MG63 (cell line): ENCODE results near the gene PPFIA2. TPM values are rescaled to one million over a fixed set of nuclear protein-coding genes. Genes with fewer than 3 reads are reported as not detected.
A peak's percentile ranks its signal among the peaks of the same experiment; 100 is the strongest.

Source experiments
- DNase-seq: peaks from one replicate; pipeline ENCODE4 v3.0.0-alpha.2; 2020
- H3K27me3 ChIP-seq: fragments of 250-450 bp; sonication (Bioruptor Pico); 2 replicates; pipeline ENCODE4 v1.5.1; 2020; ENCODE audit warnings: mild to moderate bottlenecking, moderate library complexity
- H3K36me3 ChIP-seq: fragments of 250-450 bp; sonication (Bioruptor Pico); 2 replicates; pipeline ENCODE4 v1.5.1; 2020; ENCODE audit warnings: mild to moderate bottlenecking, moderate library complexity
- H3K4me3 ChIP-seq: fragments of 250-450 bp; sonication (Bioruptor Pico); 2 replicates; pipeline ENCODE4 v1.5.1; 2020; ENCODE audit warnings: mild to moderate bottlenecking, moderate library complexity
- H3K9me3 ChIP-seq: fragments of 250-450 bp; sonication (Bioruptor Pico); 2 replicates; pipeline ENCODE4 v1.5.1; 2020; ENCODE audit warnings: mild to moderate bottlenecking, moderate library complexity
- total RNA-seq: library from RNA; depleted of rRNA; stranded (reverse); fragments of >200 nt; shearing (Covaris generic); gene quantifications from 2 replicates; pipeline ENCODE4 v1.2.3, GENCODE V29; 2014; ENCODE audit warnings: low replicate concordance

Gene PPFIA2
- total RNA-seq, 1 experiment from 2014 or later: not detected

GRCh38 chr12:81365284-81365683 lies 393.9 kb downstream of the PPFIA2 start:
- Histone ChIP-seq H3K4me3 (no peak overlapping the region), H3K36me3 (no peaks in the 10 kb centered on the region), H3K9me3 (no peaks in the 10 kb centered on the region), H3K27me3 (no peaks in the 10 kb centered on the region)
- DNase-seq: no peak

- Histone ChIP-seq H3K36me3 (no peaks in the 10 kb centered on the region), H3K27me3 (no peaks in the 10 kb centered on the region)
- DNase-seq: no peak
These were observed 398.2 kb downstream of the PPFIA2 start for GRCh38 chr12:81360916-81361315.

GRCh38 chr12:81359736-81360135 lies 399.4 kb downstream of the PPFIA2 start:
- Histone ChIP-seq H3K9me3 (no peaks in the 10 kb centered on the region), H3K27me3 (no peaks in the 10 kb centered on the region), H3K36me3 (no peaks in the 10 kb centered on the region), H3K4me3 (no peak overlapping the region)
- no peak for DNase-seq

More at GRCh38 chr12:81360916-81361315, 398.2 kb downstream of the PPFIA2 start:
- Histone ChIP-seq H3K4me3 (no peak overlapping the region), H3K9me3 (no peaks in the 10 kb centered on the region)

GRCh38 chr12:81354327-81354932 lies 404.7 kb downstream of the PPFIA2 start:
- Histone ChIP-seq H3K27me3 (no peaks in the 10 kb centered on the region), H3K36me3 (no peaks in the 10 kb centered on the region), H3K4me3 (no peak overlapping the region), H3K9me3 (no peaks in the 10 kb centered on the region)
- DNase-seq: no peak

GRCh38 chr12:81350309-81350708 lies 408.8 kb downstream of the PPFIA2 start:
- H3K27me3 ChIP-seq: no peaks in the 10 kb centered on the region
- DNase-seq: no peak
- H3K36me3 ChIP-seq: no peaks in the 10 kb centered on the region
- H3K4me3 ChIP-seq: no peak overlapping the region
- H3K9me3 ChIP-seq: no peaks in the 10 kb centered on the region

GRCh38 chr12:81347404-81347803 lies 411.7 kb downstream of the PPFIA2 start:
- DNase-seq: no peak
- Histone ChIP-seq H3K27me3 (no peaks in the 10 kb centered on the region), H3K4me3 (no peak overlapping the region), H3K9me3 (no peaks in the 10 kb centered on the region), H3K36me3 (no peaks in the 10 kb centered on the region)

GRCh38 chr12:81340910-81341309 lies 418.2 kb downstream of the PPFIA2 start:
- DNase-seq: no peak
- Histone ChIP-seq H3K36me3 (no peaks in the 10 kb centered on the region), H3K4me3 (no peak overlapping the region), H3K9me3 (no peaks in the 10 kb centered on the region), H3K27me3 (peaks cover 2% of the 10 kb centered on the region; the same call in 1 of the 2 replicates)

GRCh38 chr12:81339071-81339470 lies 420.1 kb downstream of the PPFIA2 start:
- H3K27me3 ChIP-seq: peaks cover 2% of the 10 kb centered on the region; the same call in 1 of the 2 replicates
- no peak for DNase-seq
- no peaks in the 10 kb centered on the region for H3K36me3 ChIP-seq
- H3K4me3 ChIP-seq: no peak overlapping the region
- H3K9me3 ChIP-seq: no peaks in the 10 kb centered on the region

- no peak overlapping the region for H3K4me3 ChIP-seq
- no peaks in the 10 kb centered on the region for H3K36me3 ChIP-seq
- H3K9me3 ChIP-seq: no peaks in the 10 kb centered on the region
- peaks cover 2% of the 10 kb centered on the region; the same call in 1 of the 2 replicates for H3K27me3 ChIP-seq
- DNase-seq: no peak
These were observed 421.3 kb downstream of the PPFIA2 start for GRCh38 chr12:81337886-81338285.

- no peak for DNase-seq
- no peaks in the 10 kb centered on the region for H3K36me3 ChIP-seq
- no peaks in the 10 kb centered on the region for H3K27me3 ChIP-seq
- H3K4me3 ChIP-seq: no peak overlapping the region
- H3K9me3 ChIP-seq: no peaks in the 10 kb centered on the region
These were observed 425.3 kb downstream of the PPFIA2 start for GRCh38 chr12:81333812-81334211.

- DNase-seq: no peak
- H3K9me3 ChIP-seq: no peaks in the 10 kb centered on the region
- H3K4me3 ChIP-seq: no peak overlapping the region
- no peaks in the 10 kb centered on the region for H3K36me3 ChIP-seq
- H3K27me3 ChIP-seq: no peaks in the 10 kb centered on the region
These were observed 427.1 kb downstream of the PPFIA2 start for GRCh38 chr12:81332054-81332453.

GRCh38 chr12:81330480-81330879 lies 428.7 kb downstream of the PPFIA2 start:
- Histone ChIP-seq H3K9me3 (no peaks in the 10 kb centered on the region), H3K4me3 (no peak overlapping the region), H3K36me3 (no peaks in the 10 kb centered on the region), H3K27me3 (no peaks in the 10 kb centered on the region)
- DNase-seq: no peak

GRCh38 chr12:81329085-81329484 lies 430.1 kb downstream of the PPFIA2 start:
- Histone ChIP-seq H3K36me3 (no peaks in the 10 kb centered on the region), H3K27me3 (no peaks in the 10 kb centered on the region), H3K4me3 (no peak overlapping the region), H3K9me3 (no peaks in the 10 kb centered on the region)
- peak; percentile 5 for DNase-seq

GRCh38 chr12:81327425-81327824 lies 431.7 kb downstream of the PPFIA2 start:
- Histone ChIP-seq H3K27me3 (no peaks in the 10 kb centered on the region), H3K9me3 (no peaks in the 10 kb centered on the region), H3K36me3 (no peaks in the 10 kb centered on the region), H3K4me3 (no peak overlapping the region)
- no peak for DNase-seq

GRCh38 chr12:81325086-81325485 lies 434.1 kb downstream of the PPFIA2 start:
- Histone ChIP-seq H3K4me3 (no peak overlapping the region), H3K27me3 (no peaks in the 10 kb centered on the region), H3K9me3 (no peaks in the 10 kb centered on the region), H3K36me3 (no peaks in the 10 kb centered on the region)
- DNase-seq: no peak

GRCh38 chr12:81314903-81315531 lies 444.1 kb downstream of the PPFIA2 start:
- no peaks in the 10 kb centered on the region for H3K27me3 ChIP-seq
- H3K9me3 ChIP-seq: no peaks in the 10 kb centered on the region
- H3K36me3 ChIP-seq: no peaks in the 10 kb centered on the region
- no peak for DNase-seq
- no peak overlapping the region for H3K4me3 ChIP-seq

GRCh38 chr12:81303935-81304334 lies 455.2 kb downstream of the PPFIA2 start:
- no peaks in the 10 kb centered on the region for H3K9me3 ChIP-seq
- H3K4me3 ChIP-seq: no peak overlapping the region
- no peaks in the 10 kb centered on the region for H3K36me3 ChIP-seq
- no peak for DNase-seq
- no peaks in the 10 kb centered on the region for H3K27me3 ChIP-seq

- no peak for DNase-seq
- no peaks in the 10 kb centered on the region for H3K9me3 ChIP-seq
- H3K27me3 ChIP-seq: no peaks in the 10 kb centered on the region
- H3K36me3 ChIP-seq: no peaks in the 10 kb centered on the region
- no peak overlapping the region for H3K4me3 ChIP-seq
These were observed 458.7 kb downstream of the PPFIA2 start for GRCh38 chr12:81300454-81300853.
